DND-41 (cell line): ENCODE results near the gene DGKB.

ENCODE experiments used
- ATAC-seq: fragments of 200-7000 bp; cut with Tn5 transposase; 3 replicates; pipeline ENCODE4 v1.9.1; 2021; ENCODE audit warnings: low read depth; ENCODE audit not compliant: insufficient read depth
- DNase-seq: peaks from one replicate; pipeline ENCODE4 v3.0.0-alpha.2; 2020
- H2AFZ ChIP-seq: 2 replicates; pipeline ENCODE4 v1.6.0; 2012; ENCODE audit warnings: low read depth, low read length
- H3K27ac ChIP-seq: 2 replicates; pipeline ENCODE4 v1.5.1; 2012; ENCODE audit warnings: low read length, inconsistent platforms
- H3K27me3 ChIP-seq: fragments of 200-600 bp; sonication (generic); 2 replicates; pipeline ENCODE4 v1.6.0; 2012; ENCODE audit warnings: low read length, mild to moderate bottlenecking, inconsistent platforms; ENCODE audit not compliant: insufficient read depth, poor library complexity
- H3K36me3 ChIP-seq: 2 replicates; pipeline ENCODE4 v1.5.1; 2012; ENCODE audit warnings: low read length, inconsistent platforms; ENCODE audit not compliant: insufficient read depth
- H3K4me1 ChIP-seq: 2 replicates; pipeline ENCODE4 v1.5.1; 2012; ENCODE audit warnings: mild to moderate bottlenecking, low read length; ENCODE audit not compliant: insufficient read depth
- H3K4me2 ChIP-seq: 2 replicates; pipeline ENCODE4 v1.6.0; 2012; ENCODE audit warnings: mild to moderate bottlenecking, moderate library complexity, low read length, inconsistent platforms; ENCODE audit not compliant: insufficient read depth
- H3K4me3 ChIP-seq, 2 experiments: fragments of 200-600 bp in 1 of 2; shearing (Covaris generic) in 1 of 2; 2 replicates each; pipeline ENCODE4 v1.5.1; 2012 to 2016; ENCODE audit warnings: inconsistent platforms in 2 of 2, low read length in 2 of 2, mild to moderate bottlenecking in 2 of 2, low read depth in 1 of 2, moderate library complexity in 1 of 2
- H3K79me2 ChIP-seq: 2 replicates; pipeline ENCODE4 v1.6.0; 2012; ENCODE audit warnings: low read length, inconsistent platforms; ENCODE audit not compliant: insufficient read depth
- H3K9ac ChIP-seq: 2 replicates; pipeline ENCODE4 v1.6.0; 2012; ENCODE audit warnings: low read depth, mild to moderate bottlenecking, inconsistent platforms, low read length, moderate library complexity
- H3K9me3 ChIP-seq: 2 replicates; pipeline ENCODE4 v1.5.1; 2012; ENCODE audit warnings: low read length, moderate library complexity, mild to moderate bottlenecking, inconsistent platforms; ENCODE audit not compliant: insufficient read depth, severe bottlenecking
- H4K20me1 ChIP-seq: 2 replicates; pipeline ENCODE4 v1.6.0; 2012; ENCODE audit warnings: low read length; ENCODE audit not compliant: insufficient read depth
- CTCF ChIP-seq: IDR thresholded peaks from 2 replicates; pipeline ENCODE4 v1.5.1; 2012; ENCODE audit warnings: borderline replicate concordance, low read length, moderate library complexity, mild to moderate bottlenecking; ENCODE audit not compliant: poor library complexity, severe bottlenecking; ENCODE audit errors: extremely low read depth
- EZH2 ChIP-seq: IDR thresholded peaks from 3 replicates; pipeline ENCODE4 v1.6.1; 2012; ENCODE audit warnings: borderline replicate concordance, low read depth, mild to moderate bottlenecking, moderate library complexity, low read length, inconsistent platforms; ENCODE audit not compliant: severe bottlenecking

DGKB gene

GRCh38 chr7:14414274-14414986, 488.1 kb downstream of the DGKB start:
- ATAC-seq, result no peak
- Histone ChIP-seq H3K9ac (no peak overlapping the region), H4K20me1 (no peaks in the 10 kb centered on the region), H3K4me2 (no peak overlapping the region), H3K27ac (no peak overlapping the region), H3K79me2 (no peaks in the 10 kb centered on the region), H3K9me3 (no peaks in the 10 kb centered on the region), H3K4me3 (no peak overlapping the region), H2AFZ (no peak overlapping the region), H3K27me3 (no peaks in the 10 kb centered on the region), H3K4me1 (no peaks in the 10 kb centered on the region), H3K36me3 (no peaks in the 10 kb centered on the region)
- TF ChIP-seq EZH2 (no peak), CTCF (no peak)
- no peak for DNase-seq

GRCh38 chr7:14407246-14408015, 495.1 kb downstream of the DGKB start:
- no peak overlapping the region for H3K9ac ChIP-seq
- ATAC-seq, result no peak
- H3K27ac ChIP-seq, result no peak overlapping the region
- H3K4me1 ChIP-seq, result no peaks in the 10 kb centered on the region
- TF ChIP-seq EZH2 (no peak), CTCF (no peak)
- no peak overlapping the region for H3K4me3 ChIP-seq
- H3K79me2 ChIP-seq, result no peaks in the 10 kb centered on the region
- H3K27me3 ChIP-seq, result no peaks in the 10 kb centered on the region
- DNase-seq, result no peak
- H3K36me3 ChIP-seq, result no peaks in the 10 kb centered on the region
- H3K4me2 ChIP-seq, result no peak overlapping the region
- H4K20me1 ChIP-seq, result no peaks in the 10 kb centered on the region
- H3K9me3 ChIP-seq, result no peaks in the 10 kb centered on the region
- H2AFZ ChIP-seq, result no peak overlapping the region

GRCh38 chr7:14403587-14403986, 499.0 kb downstream of the DGKB start:
- Histone ChIP-seq H3K4me1 (no peaks in the 10 kb centered on the region), H4K20me1 (no peaks in the 10 kb centered on the region), H3K27ac (no peak overlapping the region), H3K4me3 (no peak overlapping the region), H2AFZ (no peak overlapping the region), H3K36me3 (no peaks in the 10 kb centered on the region), H3K9ac (no peak overlapping the region), H3K79me2 (no peaks in the 10 kb centered on the region), H3K4me2 (no peak overlapping the region), H3K27me3 (no peaks in the 10 kb centered on the region), H3K9me3 (no peaks in the 10 kb centered on the region)
- DNase-seq (no peak), ATAC-seq (peak; percentile 45; the same call in 1 of the 3 replicates)
- TF ChIP-seq CTCF, result no peak
